GM21786 (cell line): Measurements from ENCODE around the gene THOC2.
"Not testable (repeated sequence)": the region's sequence is repeated elsewhere in the genome, so short reads cannot be mapped to it uniquely, and the experiment has no call there.

Experiments used
- ATAC-seq: cut with Tn5 transposase; IDR thresholded peaks from one replicate; pipeline ENCODE4 v1.9.1; 2021; ENCODE audit not compliant: unreplicated experiment

THOC2 gene, protein sequence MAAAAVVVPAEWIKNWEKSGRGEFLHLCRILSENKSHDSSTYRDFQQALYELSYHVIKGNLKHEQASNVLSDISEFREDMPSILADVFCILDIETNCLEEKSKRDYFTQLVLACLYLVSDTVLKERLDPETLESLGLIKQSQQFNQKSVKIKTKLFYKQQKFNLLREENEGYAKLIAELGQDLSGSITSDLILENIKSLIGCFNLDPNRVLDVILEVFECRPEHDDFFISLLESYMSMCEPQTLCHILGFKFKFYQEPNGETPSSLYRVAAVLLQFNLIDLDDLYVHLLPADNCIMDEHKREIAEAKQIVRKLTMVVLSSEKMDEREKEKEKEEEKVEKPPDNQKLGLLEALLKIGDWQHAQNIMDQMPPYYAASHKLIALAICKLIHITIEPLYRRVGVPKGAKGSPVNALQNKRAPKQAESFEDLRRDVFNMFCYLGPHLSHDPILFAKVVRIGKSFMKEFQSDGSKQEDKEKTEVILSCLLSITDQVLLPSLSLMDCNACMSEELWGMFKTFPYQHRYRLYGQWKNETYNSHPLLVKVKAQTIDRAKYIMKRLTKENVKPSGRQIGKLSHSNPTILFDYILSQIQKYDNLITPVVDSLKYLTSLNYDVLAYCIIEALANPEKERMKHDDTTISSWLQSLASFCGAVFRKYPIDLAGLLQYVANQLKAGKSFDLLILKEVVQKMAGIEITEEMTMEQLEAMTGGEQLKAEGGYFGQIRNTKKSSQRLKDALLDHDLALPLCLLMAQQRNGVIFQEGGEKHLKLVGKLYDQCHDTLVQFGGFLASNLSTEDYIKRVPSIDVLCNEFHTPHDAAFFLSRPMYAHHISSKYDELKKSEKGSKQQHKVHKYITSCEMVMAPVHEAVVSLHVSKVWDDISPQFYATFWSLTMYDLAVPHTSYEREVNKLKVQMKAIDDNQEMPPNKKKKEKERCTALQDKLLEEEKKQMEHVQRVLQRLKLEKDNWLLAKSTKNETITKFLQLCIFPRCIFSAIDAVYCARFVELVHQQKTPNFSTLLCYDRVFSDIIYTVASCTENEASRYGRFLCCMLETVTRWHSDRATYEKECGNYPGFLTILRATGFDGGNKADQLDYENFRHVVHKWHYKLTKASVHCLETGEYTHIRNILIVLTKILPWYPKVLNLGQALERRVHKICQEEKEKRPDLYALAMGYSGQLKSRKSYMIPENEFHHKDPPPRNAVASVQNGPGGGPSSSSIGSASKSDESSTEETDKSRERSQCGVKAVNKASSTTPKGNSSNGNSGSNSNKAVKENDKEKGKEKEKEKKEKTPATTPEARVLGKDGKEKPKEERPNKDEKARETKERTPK (N-terminal part only)

DNA sequence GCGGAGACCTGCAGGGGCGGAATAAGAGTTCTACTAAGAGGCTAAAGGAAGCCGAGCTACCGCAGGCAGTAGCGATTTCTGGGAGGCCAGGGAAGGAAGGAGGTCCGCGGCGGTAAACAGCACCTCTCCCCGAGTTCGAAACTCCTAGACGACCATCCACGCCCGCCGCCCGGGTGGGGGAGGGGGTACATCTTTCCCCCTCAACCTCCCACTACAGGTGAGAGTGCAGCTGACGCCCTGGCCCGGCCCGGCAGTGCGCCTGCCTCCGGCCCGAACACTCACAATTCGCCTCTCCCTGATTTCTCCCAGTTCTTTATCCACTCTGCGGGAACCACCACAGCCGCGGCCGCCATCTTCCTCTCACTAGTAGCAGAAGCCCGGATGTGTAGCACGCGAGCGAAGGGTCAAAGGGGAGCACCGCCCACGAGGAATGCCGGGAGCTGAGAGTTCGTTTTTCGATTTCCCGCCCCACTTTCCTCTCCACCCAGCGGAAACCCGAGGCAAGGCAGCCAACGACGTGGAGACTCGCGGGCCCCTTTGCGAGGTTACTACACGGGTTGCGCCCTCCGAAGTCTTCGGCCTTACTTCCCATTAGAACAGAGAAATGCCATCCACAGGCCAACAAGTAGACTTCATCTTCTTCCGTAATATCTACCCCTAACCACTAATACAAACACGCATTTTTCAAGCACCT is at the start of gene THOC2:
TSS of gene THOC2 (minus strand) at position 383 of the 694 bp plus-strand sequence. CDS start at position 353, 30 bp downstream.
- ATAC-seq, result peak; percentile 85

DNA sequence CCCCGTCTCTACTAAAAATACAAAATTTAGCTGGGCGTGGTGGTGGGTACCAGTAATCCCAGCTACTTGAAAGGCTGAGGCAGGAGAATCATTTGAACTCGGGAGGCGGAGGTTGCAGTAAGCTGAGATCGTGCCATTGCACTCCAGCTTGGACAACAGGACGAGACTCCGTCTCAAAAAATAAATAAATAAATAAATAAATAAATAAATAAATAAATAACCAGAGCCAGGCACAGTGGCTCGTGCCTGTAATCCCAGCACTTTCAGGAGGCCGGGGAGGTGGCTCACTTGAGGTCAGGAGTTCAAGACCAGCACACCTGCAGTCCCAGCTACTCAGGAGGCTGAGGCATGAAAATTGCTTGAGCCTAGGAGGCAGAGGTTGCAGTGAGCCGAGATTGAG is 48.9 kb upstream of the THOC2 start:
- not testable (repeated sequence) for ATAC-seq

DNA sequence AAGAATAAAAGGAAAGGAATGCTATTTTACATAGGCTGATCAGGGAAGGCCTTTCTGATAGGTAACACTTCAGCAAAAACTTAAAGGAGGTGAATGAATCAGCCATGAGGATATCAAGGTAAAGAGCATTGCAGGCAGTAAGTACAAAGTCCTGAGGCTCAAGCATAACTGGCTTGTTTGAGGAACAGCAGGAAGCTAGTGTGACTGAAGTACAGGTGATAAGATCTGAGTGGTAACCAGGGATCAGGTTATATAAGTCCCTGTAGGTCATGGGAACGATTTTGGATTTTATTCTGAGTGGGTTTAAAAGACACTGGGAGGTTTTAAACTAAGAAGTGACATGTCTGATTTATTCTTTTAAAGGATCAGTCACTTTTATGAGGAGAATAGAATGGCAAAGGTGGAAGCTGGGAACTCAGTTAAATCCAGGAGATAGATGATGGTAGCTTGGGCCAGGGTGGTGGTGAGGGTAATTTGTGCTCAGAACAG is 47.1 kb upstream of the THOC2 start:
- ATAC-seq, result no peak

DNA sequence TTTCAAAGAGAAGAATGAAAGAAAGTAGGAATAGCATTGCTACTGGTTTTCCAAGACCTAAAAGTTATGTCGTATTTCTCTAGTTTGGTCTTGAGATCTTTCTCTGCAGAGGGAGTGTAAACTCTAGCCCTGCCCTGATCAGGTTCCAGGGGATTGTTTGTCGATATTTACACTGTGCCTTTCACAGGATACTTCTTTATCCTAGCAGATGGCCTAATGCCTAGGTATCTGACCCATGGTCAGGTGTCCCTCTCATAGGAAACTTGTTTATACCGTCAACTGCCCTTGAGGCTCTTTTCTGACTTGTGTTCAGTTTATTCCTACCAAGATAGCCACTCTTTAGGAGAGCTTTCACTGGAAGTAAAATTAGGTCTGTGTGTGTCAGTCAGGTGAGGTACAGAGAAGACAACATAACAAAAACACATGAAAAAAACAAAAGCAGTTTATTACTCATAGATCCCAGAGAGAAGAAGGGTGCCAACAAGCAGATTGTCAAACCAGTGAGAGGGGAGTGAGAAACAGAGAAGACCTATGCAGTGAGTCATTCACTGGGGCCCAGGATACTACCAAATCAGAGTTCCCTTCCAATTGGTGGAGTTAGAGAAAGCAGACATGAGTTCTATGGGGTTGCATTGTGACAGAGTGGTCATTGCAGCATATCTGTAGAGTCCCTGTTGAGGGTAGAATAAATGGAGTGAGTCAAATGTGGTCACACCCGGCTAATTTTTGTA is 40.6 kb upstream of the THOC2 start:
- ATAC-seq, result no peak

DNA sequence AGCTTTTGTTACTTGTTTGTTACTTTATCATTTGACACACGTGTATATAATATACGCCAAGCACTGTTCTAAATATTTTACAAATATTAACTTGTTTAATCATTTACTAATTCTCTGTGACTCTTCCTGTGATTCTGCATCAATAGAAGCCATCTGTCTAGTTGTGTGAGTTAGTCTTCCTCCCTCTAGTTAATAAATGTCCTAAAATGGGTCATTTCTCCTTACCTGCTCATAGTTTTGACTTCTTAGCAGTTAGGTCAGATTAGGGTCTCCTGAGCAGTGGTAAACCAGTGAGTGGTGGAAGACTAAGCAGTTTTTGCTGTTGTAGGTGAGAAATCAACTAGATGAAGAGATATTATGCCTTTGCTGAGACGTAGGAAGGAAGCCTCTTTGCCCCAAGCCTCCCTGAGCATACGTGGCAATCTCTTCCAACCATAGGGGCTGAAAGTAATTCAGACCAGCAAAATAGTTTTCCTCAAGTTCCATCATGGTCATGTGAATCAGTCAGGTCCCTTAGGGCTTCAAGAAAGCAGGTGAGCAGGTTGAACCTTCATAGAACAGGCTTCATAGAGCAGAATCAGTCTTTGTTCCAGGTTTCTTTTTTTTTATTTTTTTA is 38.7 kb upstream of the THOC2 start:
- ATAC-seq, result peak; percentile 86

DNA sequence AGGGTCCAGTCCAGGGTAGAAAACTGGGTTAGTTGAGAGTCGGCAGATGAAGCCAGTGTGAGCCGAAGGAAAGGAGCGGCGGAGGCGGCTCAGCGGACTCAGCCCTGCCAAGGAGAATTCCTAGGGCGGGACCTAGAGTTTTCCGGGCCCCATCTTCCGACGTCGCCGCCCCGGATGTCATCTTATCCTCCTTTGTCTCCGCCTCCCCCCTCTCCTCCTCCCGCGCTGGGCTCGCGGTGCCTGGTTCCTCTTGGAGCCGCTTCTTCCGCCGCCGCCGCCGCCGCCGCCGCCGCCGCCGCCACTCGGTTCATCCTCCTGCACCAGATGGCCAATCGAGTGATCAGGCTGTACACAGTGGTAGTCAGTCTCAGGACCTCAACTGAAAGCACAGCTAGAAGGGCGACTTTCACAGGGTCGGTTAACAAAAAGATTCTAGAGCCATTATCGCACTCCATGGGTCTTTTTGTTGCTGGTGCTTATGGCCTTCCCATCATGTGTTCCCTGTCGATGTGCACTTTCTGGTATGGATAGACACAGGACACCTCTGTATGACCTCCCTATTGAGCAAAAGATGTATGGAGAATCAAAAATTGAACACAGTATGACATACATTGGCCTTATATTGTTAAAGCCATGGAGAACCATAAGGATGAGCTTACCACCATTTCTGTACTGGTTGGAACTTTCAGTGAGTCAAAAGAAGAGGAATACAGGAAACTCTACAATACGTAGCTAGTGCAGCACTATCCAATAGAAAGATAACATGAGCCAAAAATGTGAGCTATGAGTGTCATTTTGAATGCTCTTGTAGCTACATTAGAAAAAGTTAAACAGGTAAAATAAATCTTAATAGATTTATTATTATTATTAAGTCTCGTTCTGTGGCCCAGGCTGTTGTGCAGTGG is 32.4 kb upstream of the THOC2 start:
- ATAC-seq, result peak; percentile 91

DNA sequence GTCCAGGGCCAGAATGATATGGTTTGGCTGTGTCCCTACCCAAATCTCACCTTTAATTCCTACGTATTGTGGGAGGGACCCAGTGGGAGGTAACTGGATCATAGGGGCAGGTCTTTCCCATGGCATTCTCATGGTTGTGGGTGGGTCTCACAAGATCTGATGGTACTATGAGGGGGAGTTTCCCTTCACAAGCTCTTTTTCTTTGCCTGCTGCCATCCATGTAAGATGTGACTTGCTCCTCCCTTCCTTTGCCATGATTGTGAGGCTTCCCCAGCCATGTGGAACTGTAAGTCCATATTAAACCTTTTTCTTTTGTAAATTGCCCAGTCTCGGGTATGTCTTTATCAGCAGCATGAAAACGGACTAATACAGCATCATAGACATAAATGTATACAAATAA is 27.0 kb upstream of the THOC2 start:
- ATAC-seq, result not testable (repeated sequence)

DNA sequence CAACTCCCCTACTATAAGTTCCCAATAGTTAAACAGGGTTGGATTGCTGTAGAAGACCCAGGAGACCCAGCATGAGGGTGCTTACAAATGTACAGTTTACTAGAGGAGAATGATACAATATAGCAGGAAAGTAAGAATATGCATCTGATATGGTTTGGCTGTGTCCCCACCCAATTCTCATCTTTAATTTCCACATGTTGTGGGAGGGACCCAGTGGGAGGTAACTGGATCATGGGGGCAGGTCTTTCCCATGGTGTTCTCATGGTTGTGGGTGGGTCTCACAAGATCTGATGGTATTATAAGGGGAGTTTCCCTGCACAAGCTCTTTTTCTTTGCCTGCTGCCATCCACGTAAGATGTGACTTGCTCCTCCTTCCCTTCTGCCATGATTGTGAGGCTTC is 24.9 kb upstream of the THOC2 start:
- ATAC-seq, result not testable (repeated sequence)

DNA sequence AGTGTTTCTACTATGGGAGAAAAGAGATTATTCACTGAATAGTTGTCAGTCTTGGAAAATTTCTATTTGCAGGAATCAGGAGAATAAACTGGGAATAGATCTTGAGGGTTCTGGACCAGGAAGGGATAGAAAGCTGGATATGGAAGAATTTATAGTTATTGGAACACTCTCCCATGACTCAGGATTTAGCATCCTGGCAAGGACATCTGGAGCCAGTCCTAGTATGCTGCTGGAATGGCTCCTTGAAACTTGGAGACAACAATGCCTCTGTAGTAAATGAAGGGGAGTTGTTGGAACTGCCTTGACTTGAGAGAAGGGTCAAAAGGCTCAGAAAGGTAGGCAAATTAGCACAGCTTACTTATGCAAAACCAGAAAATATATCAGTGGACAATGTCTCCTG is 23.5 kb upstream of the THOC2 start:
- no peak for ATAC-seq

DNA sequence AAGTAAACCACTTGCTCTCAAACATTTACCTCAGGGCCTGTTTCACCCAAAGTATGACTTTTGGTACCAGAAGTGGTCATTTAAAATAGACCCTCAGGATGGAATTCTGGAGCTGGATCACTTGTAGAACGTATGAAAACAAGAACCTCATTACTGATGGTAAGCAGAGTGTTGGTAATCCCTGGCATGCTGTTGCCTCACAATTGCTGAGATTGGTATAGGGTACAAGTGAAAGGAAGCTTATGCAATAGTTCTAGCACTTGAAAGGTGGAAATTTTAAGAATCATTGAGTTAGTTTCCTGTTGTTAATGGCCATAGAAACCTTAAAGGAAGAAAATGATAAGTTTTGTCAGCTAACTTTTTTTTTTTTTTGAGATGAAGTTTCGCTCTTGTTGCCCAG is 22.3 kb upstream of the THOC2 start:
- no peak for ATAC-seq

DNA sequence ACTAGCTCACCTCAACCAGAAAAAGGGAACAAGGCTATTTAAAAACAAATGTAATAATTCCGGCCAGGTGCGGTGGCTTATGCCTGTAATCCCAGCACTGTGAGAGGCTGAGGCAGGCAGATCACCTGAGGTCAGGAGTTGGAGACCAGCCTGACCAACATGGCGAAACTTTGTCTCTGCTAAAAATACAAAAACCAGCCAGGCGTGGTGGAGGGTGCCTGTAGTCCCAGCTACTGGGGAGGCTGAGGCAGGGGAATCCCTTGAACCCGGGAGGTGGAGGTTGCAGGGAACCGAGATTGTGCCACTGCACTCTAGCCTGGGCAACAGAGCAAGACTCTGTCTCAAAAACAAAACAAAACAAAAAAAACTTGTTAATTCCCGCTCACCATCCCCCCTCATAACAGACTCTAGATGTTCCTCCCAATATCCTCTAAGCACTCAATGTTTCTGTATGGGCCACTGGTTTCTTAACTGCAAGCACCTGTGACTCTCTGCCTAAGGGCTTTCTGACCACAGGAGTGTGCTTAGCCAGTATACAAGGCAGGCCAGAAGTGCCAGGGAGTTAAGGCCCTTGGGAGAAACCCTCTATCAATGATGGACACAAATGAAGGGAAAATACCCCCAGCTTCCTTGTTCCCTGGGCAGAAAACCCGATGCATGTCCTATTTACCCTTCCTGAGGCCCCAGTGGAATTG is 21.0 kb upstream of the THOC2 start:
- no peak for ATAC-seq

DNA sequence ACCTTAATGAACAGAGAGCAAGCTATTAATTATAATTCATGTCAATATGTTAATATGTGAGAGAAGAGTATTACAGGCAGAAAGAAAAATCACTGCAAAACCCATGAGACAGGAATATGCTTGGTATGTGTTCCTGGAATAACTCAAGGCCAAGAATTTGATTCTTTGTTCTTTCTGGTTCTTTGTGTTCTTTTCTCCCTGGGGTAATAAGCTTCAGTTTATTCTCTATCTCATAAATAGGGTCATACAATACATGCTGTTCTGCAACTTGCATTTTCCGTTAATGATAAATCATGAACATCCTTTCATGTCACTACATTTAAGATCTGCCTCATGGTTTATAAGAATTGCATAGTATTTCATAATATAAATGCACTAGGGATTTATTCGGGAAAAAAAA is 16.8 kb upstream of the THOC2 start:
- no peak for ATAC-seq

DNA sequence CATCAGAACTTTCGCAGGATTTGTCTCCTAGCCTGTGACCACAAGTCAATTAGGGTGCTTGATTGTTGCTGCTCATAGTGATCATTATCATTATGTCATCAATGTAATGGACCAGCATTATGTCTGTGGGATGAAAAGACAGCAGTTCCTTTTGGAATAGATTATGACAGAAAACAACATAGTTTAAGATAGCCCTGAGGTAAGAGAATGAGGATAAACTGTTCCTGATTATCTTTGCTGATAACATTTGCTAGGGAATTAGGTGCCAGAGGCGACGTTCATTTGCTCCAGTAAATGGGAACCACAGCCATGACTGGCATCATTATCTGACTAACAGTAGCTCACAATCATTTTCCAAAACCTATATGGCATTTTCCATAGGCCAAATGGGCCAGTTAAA is 12.7 kb upstream of the THOC2 start:
- no peak for ATAC-seq

DNA sequence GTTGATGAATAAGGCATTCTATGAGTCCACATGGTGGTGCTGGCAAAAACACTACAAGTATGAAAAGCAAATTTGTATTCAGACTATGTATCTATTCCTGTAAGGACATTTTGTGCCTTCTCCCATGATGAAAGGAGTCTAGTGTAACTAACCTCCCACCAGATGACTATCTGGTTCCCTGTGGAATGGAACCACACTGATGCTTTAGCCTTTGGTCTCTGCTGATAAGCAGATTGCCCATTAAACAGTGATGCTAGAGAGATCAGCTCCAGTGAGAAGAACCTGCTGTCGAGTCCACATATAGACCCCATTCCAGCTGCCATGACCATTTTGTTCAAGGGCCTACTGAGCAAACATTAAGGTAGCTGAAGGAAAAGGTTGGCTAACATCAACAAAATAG is 10.5 kb upstream of the THOC2 start:
- no peak for ATAC-seq

DNA sequence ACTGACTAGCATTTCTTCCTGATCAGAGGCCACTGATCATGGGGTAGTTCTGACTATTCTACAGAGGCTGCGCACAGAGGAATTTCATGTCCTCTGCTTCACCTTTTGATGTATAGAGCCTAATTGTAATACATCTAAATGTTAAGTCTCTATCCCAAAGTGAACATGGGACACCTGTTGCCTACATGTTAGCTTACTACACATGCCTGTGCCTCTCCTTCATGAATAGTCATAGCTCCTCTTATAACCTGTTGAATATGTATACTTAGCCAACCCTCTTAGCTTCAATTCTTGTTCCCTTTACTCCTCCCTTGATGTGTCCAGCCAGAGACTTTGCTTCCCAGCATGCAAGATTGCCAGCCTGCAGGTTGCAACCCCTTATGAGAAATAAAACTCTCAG is 9.6 kb upstream of the THOC2 start:
- no peak for ATAC-seq

DNA sequence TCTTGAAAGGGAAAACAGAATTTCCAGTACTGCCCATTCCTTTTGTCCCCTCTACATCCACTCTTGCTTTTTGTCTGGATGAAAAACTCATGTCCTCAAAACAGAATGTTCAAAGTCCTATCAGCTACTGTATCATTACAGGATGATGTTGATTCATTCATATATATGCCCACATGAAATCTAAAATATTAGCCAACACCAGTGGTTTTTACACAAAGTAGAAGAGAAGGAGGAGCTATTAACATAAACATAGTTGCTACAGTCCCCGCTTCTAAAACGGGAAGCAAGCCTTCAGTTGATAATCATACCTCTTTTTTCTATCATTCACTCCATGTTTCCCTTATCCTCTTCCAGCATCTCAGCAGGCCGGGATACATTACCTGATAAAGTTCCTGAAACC is 7.7 kb upstream of the THOC2 start:
- ATAC-seq, result no peak

DNA sequence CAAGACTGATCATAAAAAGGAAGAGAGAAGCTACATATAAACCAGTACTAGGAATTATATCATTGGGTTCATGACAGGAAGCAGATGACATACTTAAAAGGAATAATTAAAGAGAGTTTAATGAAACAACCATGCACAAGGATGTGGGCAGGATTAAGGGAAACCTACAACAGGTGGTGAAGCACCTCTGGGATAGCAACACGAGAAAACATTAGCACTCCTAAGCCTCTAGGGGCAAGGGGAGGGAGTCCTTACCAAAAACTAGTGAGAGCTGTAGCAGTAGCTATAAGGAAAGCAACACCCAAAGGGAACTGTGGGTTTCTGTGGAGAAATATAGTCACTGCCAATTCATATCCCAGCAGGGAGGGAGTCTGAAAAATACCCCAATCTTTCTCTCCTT is 7.2 kb upstream of the THOC2 start:
- no peak for ATAC-seq

DNA sequence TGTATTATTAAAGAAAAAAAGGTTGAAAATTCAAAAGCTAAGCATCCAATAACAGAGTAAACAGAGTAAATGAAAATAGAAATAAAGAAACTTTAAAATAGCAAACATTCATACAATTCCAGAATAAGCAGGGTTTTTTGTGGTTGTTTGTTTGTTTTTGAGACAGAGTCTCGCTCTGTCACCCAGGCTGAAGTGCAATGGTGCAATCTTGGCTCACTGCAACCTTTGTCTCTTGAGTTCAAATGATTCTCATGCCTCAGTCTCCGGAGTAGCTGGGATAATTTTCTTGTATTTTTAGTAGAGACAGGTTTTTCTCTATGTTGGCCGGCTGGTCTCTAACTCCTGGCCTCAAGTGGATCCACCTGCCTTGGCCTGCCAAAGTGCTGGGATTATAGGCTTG is 6.6 kb upstream of the THOC2 start:
- ATAC-seq, result no peak
